GM18520 (cell line): ENCODE measurements around the gene FANK1.
"Not testable (repeated sequence)": the region's sequence is repeated elsewhere in the genome, so short reads cannot be mapped to it uniquely, and the experiment has no call there.

Source experiments
- ATAC-seq: cut with Tn5 transposase; IDR thresholded peaks from one replicate; pipeline ENCODE4 v1.9.1; 2021; ENCODE audit not compliant: unreplicated experiment

FANK1 gene

DNA sequence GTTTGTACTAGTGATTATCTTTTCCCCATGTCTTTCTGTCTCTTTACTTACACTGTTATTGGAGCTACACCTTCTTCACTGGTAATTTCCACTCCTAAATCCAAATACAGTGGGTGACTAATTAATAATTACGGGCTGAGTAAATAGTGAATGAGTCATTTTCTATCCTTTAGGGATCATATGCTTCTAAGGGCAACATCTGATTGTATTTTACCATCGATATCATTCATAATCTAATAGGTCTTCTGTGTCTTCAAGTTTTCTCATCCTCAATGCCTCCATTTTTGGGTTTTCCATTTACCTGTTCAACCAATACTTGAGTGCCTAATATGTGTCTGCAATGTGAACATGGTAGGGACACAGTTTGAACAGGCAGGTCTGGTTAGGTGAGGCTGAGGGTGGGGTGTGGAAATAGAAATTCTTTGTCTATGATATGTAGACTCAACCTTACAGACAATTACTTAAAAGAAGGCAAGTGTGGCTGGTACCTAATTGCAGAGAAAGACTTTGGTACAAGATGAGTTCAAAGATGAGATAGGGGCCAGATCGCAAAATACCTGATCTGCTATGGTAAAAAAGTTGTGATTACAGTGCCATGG, 9.4 kb upstream of the FANK1 start:
- ATAC-seq, result no peak

- ATAC-seq, result not testable (repeated sequence)
Measured at GRCh38 chr10:125889441-125889840, 6.9 kb upstream of the FANK1 start.

GRCh38 chr10:125892402-125892801, 4.0 kb upstream of the FANK1 start:
- ATAC-seq, result not testable (repeated sequence)

- not testable (repeated sequence) for ATAC-seq
Measured at GRCh38 chr10:125894176-125894575, 2.2 kb upstream of the FANK1 start.

GRCh38 chr10:125895130-125896087, 955 bp upstream of the FANK1 start:
- ATAC-seq, result peak; percentile 19

GRCh38 chr10:125897317-125897716, 953 bp downstream of the FANK1 start:
- not testable (repeated sequence) for ATAC-seq

GRCh38 chr10:125900963-125901362, 4.6 kb downstream of the FANK1 start:
- ATAC-seq, result not testable (repeated sequence)

- ATAC-seq, result not testable (repeated sequence)
Measured at GRCh38 chr10:125903135-125903640, 6.8 kb downstream of the FANK1 start.

DNA sequence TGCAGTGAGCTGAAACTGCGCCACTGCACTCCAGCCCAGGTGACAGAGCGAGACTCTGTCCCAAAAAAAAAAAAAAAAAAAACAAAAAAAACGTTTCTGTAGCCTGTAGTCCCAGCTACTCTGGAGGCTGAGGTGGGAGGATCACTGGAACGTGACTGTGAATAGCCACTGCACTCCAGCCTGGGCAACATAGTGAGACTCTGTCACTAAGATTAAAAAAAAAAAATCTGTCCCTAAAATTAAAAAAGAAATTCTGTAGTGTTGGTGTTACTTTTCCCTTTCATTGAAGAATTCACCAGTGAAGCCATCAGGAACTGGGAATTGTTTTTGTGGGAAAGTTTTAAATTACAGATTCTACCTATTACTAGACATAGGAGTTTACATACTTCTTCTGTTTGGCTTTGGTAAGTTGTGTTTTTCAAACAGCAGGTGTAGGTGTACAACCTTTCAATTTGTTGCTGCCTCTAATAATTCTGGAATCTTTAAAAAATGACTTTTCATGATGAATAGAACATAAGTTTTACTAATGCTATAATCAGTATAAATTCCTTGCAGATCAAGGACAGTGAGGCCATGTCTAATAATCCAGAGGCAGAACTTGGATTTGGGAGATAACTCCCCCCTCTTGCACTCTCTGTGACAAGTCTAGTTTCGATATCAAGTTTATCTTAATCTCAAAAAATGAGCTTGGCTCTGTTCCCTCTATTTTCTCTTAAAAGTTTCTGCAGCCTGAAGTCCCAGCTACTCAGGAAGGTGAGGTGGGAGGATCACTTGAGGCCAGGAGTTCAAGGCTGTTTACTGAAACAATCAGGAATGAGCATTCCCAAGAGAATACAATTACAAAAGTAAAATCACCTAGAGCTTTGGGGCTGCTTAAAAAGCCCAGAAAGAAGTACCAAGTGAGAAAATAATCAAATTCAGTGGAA, 9.0 kb downstream of the FANK1 start:
- not testable (repeated sequence) for ATAC-seq

- not testable (repeated sequence) for ATAC-seq
Measured at GRCh38 chr10:125907598-125907997, 11.2 kb downstream of the FANK1 start.

DNA sequence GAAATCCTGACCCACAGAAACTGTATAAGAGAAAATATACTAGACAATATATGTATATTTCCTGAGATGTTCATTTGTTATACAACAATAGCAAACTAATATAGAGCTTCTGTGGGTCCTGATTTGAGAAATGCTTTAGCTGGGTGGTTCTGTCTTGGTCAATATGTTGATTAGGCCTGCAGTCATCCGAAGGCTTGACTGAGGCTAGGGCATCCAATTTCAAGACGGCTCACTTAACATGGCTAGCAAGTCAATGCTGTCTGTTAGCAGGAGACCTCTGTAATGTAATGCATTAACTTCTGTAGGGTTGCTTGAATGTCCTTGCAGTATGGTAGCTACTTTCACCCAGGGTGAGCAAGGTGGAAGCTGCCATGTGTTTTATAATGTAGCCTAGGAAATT, 12.4 kb downstream of the FANK1 start:
- not testable (repeated sequence) for ATAC-seq

DNA sequence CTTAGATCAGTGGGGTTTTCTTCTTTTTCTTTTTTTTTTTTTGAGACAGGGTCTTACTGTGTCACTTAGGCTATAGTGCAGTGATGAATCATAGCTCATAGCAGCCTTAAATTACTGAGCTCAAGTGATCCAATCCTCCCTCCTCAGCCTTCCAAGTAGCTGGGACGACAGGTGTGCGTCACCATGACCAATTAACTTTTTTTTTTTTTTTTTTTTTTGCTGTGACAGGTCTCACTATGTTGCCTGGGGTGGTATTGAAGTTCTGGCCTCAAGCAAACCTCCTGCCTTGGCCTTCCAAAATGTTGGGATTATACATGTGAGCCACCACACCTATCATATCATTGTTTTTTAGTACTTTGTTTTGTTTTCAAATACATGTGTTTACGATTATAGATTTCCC, 13.1 kb downstream of the FANK1 start:
- not testable (repeated sequence) for ATAC-seq

- ATAC-seq, result no peak
Measured at GRCh38 chr10:125911145-125911544, 14.8 kb downstream of the FANK1 start.

DNA sequence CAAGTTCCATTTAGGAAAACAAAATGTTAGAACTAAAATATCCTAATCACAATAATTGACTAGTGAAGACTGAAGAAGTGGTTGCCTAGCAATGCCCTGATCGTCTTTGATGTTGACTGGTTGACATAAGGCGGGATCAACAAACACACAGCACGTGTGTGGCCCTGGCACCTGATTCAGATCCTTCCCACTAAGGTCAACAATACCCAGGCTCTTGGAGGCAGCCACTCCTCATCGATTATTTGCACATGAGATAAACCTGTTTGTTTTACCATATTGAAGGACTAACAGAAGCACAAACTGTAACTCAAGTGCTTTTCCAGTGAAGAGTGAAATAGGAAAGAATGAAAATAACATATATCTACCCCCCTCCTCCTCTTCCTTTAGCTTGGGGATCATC, 15.6 kb downstream of the FANK1 start:
- ATAC-seq, result no peak

DNA sequence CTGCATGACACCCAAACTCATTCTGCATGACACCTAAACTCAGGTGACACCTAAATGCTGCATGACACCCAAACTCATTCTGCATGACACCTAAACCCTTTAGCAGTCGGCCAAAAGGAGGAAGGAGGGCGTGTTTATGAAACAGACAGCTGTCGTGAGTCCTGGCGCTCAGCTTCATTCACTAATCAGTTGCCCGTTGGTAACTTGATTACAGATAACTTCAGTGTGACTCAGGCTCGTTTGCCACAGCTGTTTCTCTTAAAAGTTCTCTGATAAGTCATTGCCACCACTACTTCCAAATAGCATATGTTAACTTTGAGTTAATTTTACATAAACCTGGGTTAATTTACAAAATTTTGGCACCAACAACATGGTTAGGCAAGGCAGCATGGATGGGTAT, 16.9 kb downstream of the FANK1 start:
- not testable (repeated sequence) for ATAC-seq

DNA sequence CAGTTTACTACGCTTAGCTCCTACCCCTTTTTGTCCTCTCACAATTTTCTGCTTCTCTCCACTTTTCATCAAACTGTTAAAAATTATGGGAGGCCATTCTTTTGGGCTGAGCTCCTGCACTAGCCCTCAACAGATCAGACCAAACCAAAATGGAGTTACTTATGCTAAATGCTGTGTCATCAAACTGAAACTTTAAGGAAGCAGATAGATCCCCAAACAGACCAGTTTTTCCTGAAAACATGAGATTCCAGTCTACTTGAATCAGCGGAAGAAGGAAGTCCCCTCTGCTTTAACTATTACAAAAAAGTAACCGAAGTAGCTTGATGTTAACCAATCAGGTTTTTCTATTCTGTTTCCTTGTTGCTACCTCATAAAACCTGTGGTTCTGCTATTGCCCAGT, 20.6 kb downstream of the FANK1 start:
- ATAC-seq, result no peak

GRCh38 chr10:125917704-125918361, 21.5 kb downstream of the FANK1 start:
- not testable (repeated sequence) for ATAC-seq

GRCh38 chr10:125921643-125922306, 25.4 kb downstream of the FANK1 start:
- not testable (repeated sequence) for ATAC-seq

GRCh38 chr10:125925262-125925834, 29.0 kb downstream of the FANK1 start:
- ATAC-seq, result no peak
